NCI-H82 treated with DMSO at 0.1 percent for 48 hours (cell line): ENCODE data around the gene TMEM82.
"Not testable (repeated sequence)": the region's sequence is repeated elsewhere in the genome, so short reads cannot be mapped to it uniquely, and the experiment has no call there.

ENCODE experiments used
- DNase-seq: peaks from one replicate; lab custom pipeline; 2025; ENCODE audit not compliant: unreplicated experiment; lab: John Stamatoyannopoulos, UW

Gene TMEM82

GRCh38 chr1:15742339-15742801 lies at the start of gene TMEM82:
TMEM82 (plus strand) TSS chr1:15742499; CDS start chr1:15742560, 61 bp downstream.
- DNase-seq: no peak

DNA sequence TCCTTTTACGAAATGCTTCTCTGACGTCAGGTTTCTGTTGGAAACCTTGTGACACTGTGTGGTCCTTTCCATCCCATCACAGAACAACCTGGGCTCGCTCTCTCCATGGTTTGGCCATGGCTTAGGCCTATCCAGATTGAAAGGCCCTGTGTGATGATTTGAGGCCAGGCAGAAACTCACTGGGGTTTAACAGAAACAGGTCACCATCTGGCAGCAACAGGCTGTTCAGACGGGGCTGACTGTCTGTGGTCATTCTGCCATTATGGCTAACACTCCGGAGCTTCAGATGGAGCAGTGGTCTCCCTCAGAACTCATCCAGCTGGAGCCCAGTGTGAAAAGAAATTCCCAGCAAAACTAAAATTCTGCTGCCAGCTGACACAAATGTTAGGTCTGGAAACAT lies 48.9 kb upstream of the TMEM82 start:
- no peak for DNase-seq

GRCh38 chr1:15696956-15697521 lies 45.3 kb upstream of the TMEM82 start:
- DNase-seq: no peak

- no peak for DNase-seq
Observed at GRCh38 chr1:15698201-15698600, 44.1 kb upstream of the TMEM82 start.

- not testable (repeated sequence) for DNase-seq
Observed at GRCh38 chr1:15699321-15699720, 43.0 kb upstream of the TMEM82 start.

GRCh38 chr1:15700508-15700907 lies 41.8 kb upstream of the TMEM82 start:
- no peak for DNase-seq

- no peak for DNase-seq
Observed at GRCh38 chr1:15701784-15702183, 40.5 kb upstream of the TMEM82 start.

DNA sequence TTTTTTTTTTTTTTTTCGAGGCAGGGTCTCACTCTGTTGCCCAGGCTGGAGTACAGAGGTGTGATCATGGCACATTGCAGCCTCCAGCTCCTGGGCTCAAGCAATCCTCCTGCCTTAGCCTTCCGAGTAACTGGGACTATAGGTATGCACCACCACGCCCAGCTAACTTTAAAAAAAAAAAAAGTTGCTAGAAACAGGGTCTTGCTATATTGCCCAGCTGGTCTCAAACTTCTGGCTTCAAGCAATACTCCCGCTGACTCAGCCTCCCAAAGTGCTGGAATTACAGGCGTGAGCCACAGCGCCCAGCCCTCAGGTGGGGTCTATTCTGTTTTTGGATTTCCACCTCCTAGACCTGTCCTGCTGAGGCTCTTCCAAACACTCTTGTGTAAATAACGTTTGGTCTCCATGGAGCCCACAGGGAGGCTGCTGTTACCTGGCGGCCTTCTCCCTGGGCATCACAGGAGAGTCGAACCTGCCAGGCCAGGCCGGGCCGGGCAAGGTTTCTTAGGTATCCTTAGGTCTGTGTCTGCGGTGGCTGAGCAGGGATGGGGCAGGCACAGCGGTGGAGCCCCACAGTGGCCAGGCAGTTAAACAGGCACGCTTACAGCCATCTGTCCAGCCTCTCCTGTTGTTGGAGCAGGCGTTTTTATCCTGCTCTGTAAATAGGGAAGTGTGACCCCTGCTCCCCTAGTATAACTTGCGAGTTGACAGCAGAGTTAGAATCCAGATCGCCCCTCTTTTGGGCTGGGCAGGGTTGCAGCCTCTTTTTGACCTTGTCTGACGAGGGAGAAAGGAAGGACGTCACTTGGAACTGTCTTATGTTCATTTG lies 39.4 kb upstream of the TMEM82 start:
- no peak for DNase-seq

- no peak for DNase-seq
Observed at GRCh38 chr1:15703562-15703961, 38.7 kb upstream of the TMEM82 start.

- no peak for DNase-seq
Observed at GRCh38 chr1:15704526-15705183, 37.6 kb upstream of the TMEM82 start.

GRCh38 chr1:15705184-15705566 lies 37.1 kb upstream of the TMEM82 start:
- no peak for DNase-seq

DNA sequence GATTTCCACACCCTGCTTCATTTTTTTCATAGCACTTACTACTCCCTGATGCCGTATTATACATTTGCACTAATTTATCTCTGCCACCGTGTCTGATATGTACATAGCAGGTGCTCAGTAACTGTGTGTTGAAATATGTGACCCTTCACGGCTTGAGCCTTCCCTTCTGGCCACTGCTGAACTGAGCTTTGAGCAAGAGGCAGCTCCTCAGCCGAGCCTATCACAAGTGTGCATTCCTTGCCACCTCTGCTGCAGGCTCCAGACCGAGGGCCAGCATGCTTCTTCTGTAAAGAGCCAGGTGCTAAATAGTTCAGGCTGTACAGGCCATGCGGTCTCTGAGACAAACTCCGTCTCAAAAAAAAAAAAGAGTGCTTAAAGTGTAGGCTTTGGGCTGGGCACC lies 35.5 kb upstream of the TMEM82 start:
- DNase-seq: no peak

GRCh38 chr1:15707239-15707925 lies 34.9 kb upstream of the TMEM82 start:
- no peak for DNase-seq

GRCh38 chr1:15708486-15709137 lies 33.7 kb upstream of the TMEM82 start:
- DNase-seq: no peak

GRCh38 chr1:15709226-15709625 lies 33.1 kb upstream of the TMEM82 start:
- DNase-seq: no peak

GRCh38 chr1:15712168-15712567 lies 30.1 kb upstream of the TMEM82 start:
- DNase-seq: no peak

- DNase-seq: no peak
Observed at GRCh38 chr1:15714406-15715136, 27.7 kb upstream of the TMEM82 start.

DNA sequence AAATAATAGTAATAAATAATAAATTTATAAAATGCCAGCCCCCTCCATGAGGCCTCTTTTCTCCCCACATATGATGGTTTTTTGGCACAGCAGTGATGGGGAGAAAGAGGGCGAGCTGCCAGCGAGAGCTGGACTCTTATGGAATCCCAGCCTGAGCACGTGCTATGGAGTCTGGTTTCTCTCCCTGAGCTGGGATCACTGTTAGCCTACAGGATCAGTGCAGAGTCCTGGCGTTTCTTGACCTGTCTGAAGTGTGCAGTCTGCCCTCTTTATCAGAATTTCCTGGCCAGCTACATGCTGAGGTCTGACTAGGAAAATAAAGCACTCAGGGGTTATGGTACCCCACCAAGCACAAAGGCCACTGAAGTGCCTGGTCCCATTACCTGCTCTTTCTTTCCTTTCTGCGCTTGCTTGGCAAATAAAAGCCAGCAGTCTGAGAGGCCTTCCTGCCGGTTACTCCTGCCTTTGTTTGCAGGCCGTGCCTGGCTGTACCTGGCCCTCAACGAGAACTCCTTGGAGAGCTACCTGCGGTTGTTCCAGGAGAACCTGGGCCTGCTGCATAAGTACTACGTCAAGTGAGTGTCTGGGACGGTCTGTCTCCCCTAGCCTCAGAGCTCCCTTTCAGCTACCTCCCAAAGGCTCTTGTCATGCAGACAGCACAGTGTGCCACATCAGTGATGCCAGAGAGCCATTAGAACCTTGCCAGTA lies 24.7 kb upstream of the TMEM82 start:
- no peak for DNase-seq

DNA sequence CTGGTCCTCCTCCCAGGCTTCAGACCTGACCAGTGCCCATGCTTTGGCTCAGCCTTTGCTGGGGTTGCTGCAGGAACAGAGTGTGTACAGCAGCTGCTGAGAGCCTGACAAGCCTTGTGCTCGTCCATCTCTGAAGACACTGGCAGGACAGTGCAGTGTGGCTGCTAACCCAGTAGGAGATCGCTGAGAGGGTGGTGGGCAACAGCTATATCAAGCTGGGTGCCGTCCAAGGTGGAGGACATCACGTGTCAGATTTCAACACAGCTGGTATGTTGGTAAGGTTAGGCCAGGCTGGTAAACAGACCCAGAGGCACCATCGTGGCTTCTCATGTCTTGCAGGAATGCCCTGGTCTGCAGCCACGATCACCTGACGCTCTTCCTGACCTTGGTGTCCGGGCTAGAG lies 24.1 kb upstream of the TMEM82 start:
- DNase-seq: no peak
